WTC11 (cell line): ENCODE results near the gene C4orf36. TPM values are rescaled to one million over a fixed set of nuclear protein-coding genes. Genes with fewer than 3 reads are reported as not detected.

Experiments
- ATAC-seq: fragments of 200-7000 bp; cut with Tn5 transposase; 2 replicates; pipeline ENCODE4 v1.10.0; 2021; ENCODE audit warnings: mild to moderate bottlenecking, moderate library complexity
- CTCF ChIA-PET: fragments of 300-600 bp; sonication (Branson Sonifier 250); formaldehyde crosslinking; loops from one replicate; lab custom pipeline; 2021; ENCODE audit warnings: antibody characterized with exemption; lab: Charles Lee
- POLR2A ChIA-PET: fragments of 350-600 bp; sonication (Branson Sonifier 250); formaldehyde crosslinking; loops from one replicate; lab custom pipeline; 2021; ENCODE audit warnings: antibody characterized with exemption; lab: Charles Lee
- DNase-seq: peaks from one replicate; pipeline ENCODE4 v3.0.0; 2021; ENCODE audit warnings: low spot score
- H3K27ac Mint-ChIP-seq: 2 replicates; pipeline ENCODE4 v1.8.0; 2021; ENCODE audit warnings: mixed read lengths
- H3K27me3 Mint-ChIP-seq: 2 replicates; pipeline ENCODE4 v1.8.0; 2021; ENCODE audit warnings: low read depth, mild to moderate bottlenecking, moderate library complexity, mixed read lengths
- H3K36me3 Mint-ChIP-seq: 2 replicates; pipeline ENCODE4 v1.8.0; 2021; ENCODE audit warnings: mixed read lengths
- H3K4me1 Mint-ChIP-seq: 2 replicates; pipeline ENCODE4 v1.8.0; 2022; ENCODE audit warnings: mixed read lengths
- H3K4me3 Mint-ChIP-seq: 2 replicates; pipeline ENCODE4 v1.8.0; 2021; ENCODE audit warnings: mild to moderate bottlenecking, moderate library complexity, mixed read lengths
- H3K9me3 Mint-ChIP-seq: 2 replicates; pipeline ENCODE4 v1.8.0; 2021; ENCODE audit warnings: mixed read lengths
- ATF3 ChIP-seq: sonication (generic); formaldehyde crosslinking; conservative IDR thresholded peaks from 2 replicates; pipeline ENCODE4 v1.8.1; 2022; ENCODE audit warnings: mild to moderate bottlenecking, missing genetic modification reagents
- CREM ChIP-seq: sonication (generic); formaldehyde crosslinking; IDR thresholded peaks from 2 replicates; pipeline ENCODE4 v1.8.1; 2022; ENCODE audit warnings: mild to moderate bottlenecking, missing genetic modification reagents, moderate library complexity
- FOXJ3 ChIP-seq: sonication (generic); formaldehyde crosslinking; IDR thresholded peaks from 2 replicates; pipeline ENCODE4 v1.9.0; 2021; ENCODE audit warnings: missing genetic modification reagents, mild to moderate bottlenecking, borderline replicate concordance
- FOXP1 ChIP-seq: sonication (generic); formaldehyde crosslinking; IDR thresholded peaks from 2 replicates; pipeline ENCODE4 v1.8.0; 2022; ENCODE audit warnings: missing genetic modification reagents, mild to moderate bottlenecking, moderate library complexity, borderline replicate concordance
- HMGA2 ChIP-seq: fragments of 250-450 bp; sonication (Bioruptor Pico); IDR thresholded peaks from 2 replicates; pipeline ENCODE4 v1.4.0; 2021; ENCODE audit warnings: mild to moderate bottlenecking, moderate library complexity
- IRF2 ChIP-seq: sonication (generic); formaldehyde crosslinking; IDR thresholded peaks from 2 replicates; pipeline ENCODE4 v1.8.0; 2022; ENCODE audit warnings: low read depth, missing genetic modification reagents, borderline replicate concordance
- JAZF1 ChIP-seq: fragments of 250-450 bp; sonication (Bioruptor Pico); IDR thresholded peaks from 2 replicates; pipeline ENCODE4 v1.9.0; 2021; ENCODE audit warnings: moderate library complexity, mild to moderate bottlenecking, inconsistent platforms
- SMAD3 ChIP-seq: sonication (generic); formaldehyde crosslinking; IDR thresholded peaks from 2 replicates; pipeline ENCODE4 v1.8.0; 2022; ENCODE audit warnings: missing genetic modification reagents, mild to moderate bottlenecking, borderline replicate concordance
- SOX15 ChIP-seq: fragments of 250-450 bp; sonication (Bioruptor Pico); IDR thresholded peaks from 2 replicates; pipeline ENCODE4 v1.9.0; 2021; ENCODE audit warnings: mild to moderate bottlenecking
- SP1 ChIP-seq: sonication (generic); formaldehyde crosslinking; conservative IDR thresholded peaks from 2 replicates; pipeline ENCODE4 v1.8.1; 2022; ENCODE audit warnings: missing genetic modification reagents
- ZBTB21 ChIP-seq: sonication (generic); formaldehyde crosslinking; IDR thresholded peaks from 2 replicates; pipeline ENCODE4 v1.8.1; 2023; ENCODE audit warnings: mild to moderate bottlenecking, missing genetic modification reagents, borderline replicate concordance
- ZNF138 ChIP-seq: sonication (generic); formaldehyde crosslinking; conservative IDR thresholded peaks from 2 replicates; pipeline ENCODE4 v1.8.1; 2022; ENCODE audit warnings: mild to moderate bottlenecking, moderate library complexity, missing genetic modification reagents
- ZNF263 ChIP-seq: sonication (generic); formaldehyde crosslinking; IDR thresholded peaks from 2 replicates; pipeline ENCODE4 v1.8.1; 2022; ENCODE audit warnings: low read depth, mild to moderate bottlenecking, moderate library complexity, missing genetic modification reagents
- ZNF396 ChIP-seq: fragments of 250-450 bp; sonication (Bioruptor Pico); IDR thresholded peaks from 2 replicates; pipeline ENCODE4 v1.8.0; 2021; ENCODE audit warnings: mild to moderate bottlenecking, moderate library complexity, borderline replicate concordance
- ZNF671 ChIP-seq: fragments of 250-450 bp; sonication (Bioruptor Pico); IDR thresholded peaks from 2 replicates; pipeline ENCODE4 v1.8.0; 2021; ENCODE audit warnings: mild to moderate bottlenecking
- total RNA-seq: library from RNA; stranded (reverse); gene quantifications from 3 replicates; pipeline ENCODE4 v1.2.3, GENCODE V29; 2021
- TF ChIP-seq, protein P1 (sequence below): fragments of 250-450 bp; sonication (Bioruptor Pico); IDR thresholded peaks from 2 replicates; pipeline ENCODE4 v1.9.0; 2021; ENCODE audit warnings: mild to moderate bottlenecking, borderline replicate concordance
- TF ChIP-seq, protein P2 (sequence below): sonication (generic); formaldehyde crosslinking; IDR thresholded peaks from 2 replicates; pipeline ENCODE4 v1.8.0; 2022; ENCODE audit warnings: mild to moderate bottlenecking, missing genetic modification reagents
- TF ChIP-seq, protein P3 (sequence below): sonication (generic); formaldehyde crosslinking; IDR thresholded peaks from 2 replicates; pipeline ENCODE4 v1.8.0; 2022; ENCODE audit warnings: mild to moderate bottlenecking, missing genetic modification reagents
- TF ChIP-seq, protein P4 (sequence below): sonication (generic); formaldehyde crosslinking; IDR thresholded peaks from 2 replicates; pipeline ENCODE4 v1.8.1; 2023; ENCODE audit warnings: mild to moderate bottlenecking, missing genetic modification reagents, borderline replicate concordance
- TF ChIP-seq, protein P5 (sequence below): sonication (generic); formaldehyde crosslinking; IDR thresholded peaks from 2 replicates; pipeline ENCODE4 v1.8.1; 2023; ENCODE audit warnings: mild to moderate bottlenecking, missing genetic modification reagents

Gene C4orf36
- total RNA-seq, 1 experiment from 2014 or later: 0.79 TPM

GRCh38 chr4:86856896-86857295, 35.3 kb downstream of the C4orf36 start:
- ATAC-seq: no peak
- peaks cover 26% of the 10 kb centered on the region for H3K4me1 Mint-ChIP-seq
- no peak overlapping the region for H3K4me3 Mint-ChIP-seq
- H3K36me3 Mint-ChIP-seq: no peaks in the 10 kb centered on the region
- no peak for DNase-seq
- POLR2A ChIA-PET: interaction anchor here (0.7 kb wide), 1 partner anchor 404 kb away, joined by 4 read pairs; no protein-coding TSS in a partner anchor
- H3K9me3 Mint-ChIP-seq: no peaks in the 10 kb centered on the region
- CTCF ChIA-PET: interaction anchor here (1.4 kb wide), 1 partner anchor 22 kb away, joined by 3 read pairs; no protein-coding TSS in a partner anchor
- H3K27ac Mint-ChIP-seq: no peak overlapping the region
- peaks cover 74% of the 10 kb centered on the region for H3K27me3 Mint-ChIP-seq
- TF ChIP-seq ZNF396 (CRISPR knock-in tag) (no peak), FOXP1 (CRISPR knock-in tag) (no peak), IRF2 (CRISPR knock-in tag) (no peak)

DNA sequence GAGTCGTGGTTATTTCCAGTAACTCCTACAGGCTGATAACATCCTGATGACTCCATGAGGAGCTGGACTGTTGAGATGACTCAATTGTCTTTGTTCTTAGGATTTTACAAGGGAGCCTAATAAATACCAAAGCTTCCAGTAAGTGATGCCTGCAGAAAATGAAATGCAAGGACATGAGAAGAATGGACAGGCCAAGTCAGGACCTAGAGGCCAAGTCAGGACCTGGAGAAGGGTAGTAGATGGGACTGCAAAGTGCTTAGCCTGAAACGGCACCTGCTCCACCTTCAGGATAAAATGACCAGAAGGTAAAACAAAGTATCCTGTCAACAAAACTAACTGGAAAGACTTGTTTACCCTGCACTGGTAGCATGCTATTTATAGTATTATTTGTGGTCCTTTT, 36.6 kb downstream of the C4orf36 start:
- ATAC-seq: no peak
- peaks cover 26% of the 10 kb centered on the region for H3K4me1 Mint-ChIP-seq
- ChIA-PET CTCF (no interaction called here), POLR2A (no interaction called here)
- H3K9me3 Mint-ChIP-seq: no peaks in the 10 kb centered on the region
- no peaks in the 10 kb centered on the region for H3K36me3 Mint-ChIP-seq
- H3K4me3 Mint-ChIP-seq: no peak overlapping the region
- no peak overlapping the region for H3K27ac Mint-ChIP-seq
- TF ChIP-seq ZNF671 (CRISPR knock-in tag): no peak
- TF ChIP-seq SP1 (CRISPR knock-in tag): no peak
- TF ChIP-seq ATF3 (CRISPR knock-in tag): no peak
- TF ChIP-seq ZNF138 (CRISPR knock-in tag): no peak
- no peak for TF ChIP-seq FOXP1 (CRISPR knock-in tag)
- peaks cover 61% of the 10 kb centered on the region for H3K27me3 Mint-ChIP-seq
- DNase-seq: no peak

GRCh38 chr4:86853209-86853608, 39.0 kb downstream of the C4orf36 start:
- no peak for DNase-seq
- Mint-ChIP-seq H3K4me1 (peaks cover 23% of the 10 kb centered on the region), H3K27me3 (peaks cover 44% of the 10 kb centered on the region), H3K27ac (no peak overlapping the region), H3K9me3 (no peaks in the 10 kb centered on the region), H3K4me3 (no peak overlapping the region), H3K36me3 (no peaks in the 10 kb centered on the region)
- ATAC-seq: no peak
- TF ChIP-seq, protein P1, sequence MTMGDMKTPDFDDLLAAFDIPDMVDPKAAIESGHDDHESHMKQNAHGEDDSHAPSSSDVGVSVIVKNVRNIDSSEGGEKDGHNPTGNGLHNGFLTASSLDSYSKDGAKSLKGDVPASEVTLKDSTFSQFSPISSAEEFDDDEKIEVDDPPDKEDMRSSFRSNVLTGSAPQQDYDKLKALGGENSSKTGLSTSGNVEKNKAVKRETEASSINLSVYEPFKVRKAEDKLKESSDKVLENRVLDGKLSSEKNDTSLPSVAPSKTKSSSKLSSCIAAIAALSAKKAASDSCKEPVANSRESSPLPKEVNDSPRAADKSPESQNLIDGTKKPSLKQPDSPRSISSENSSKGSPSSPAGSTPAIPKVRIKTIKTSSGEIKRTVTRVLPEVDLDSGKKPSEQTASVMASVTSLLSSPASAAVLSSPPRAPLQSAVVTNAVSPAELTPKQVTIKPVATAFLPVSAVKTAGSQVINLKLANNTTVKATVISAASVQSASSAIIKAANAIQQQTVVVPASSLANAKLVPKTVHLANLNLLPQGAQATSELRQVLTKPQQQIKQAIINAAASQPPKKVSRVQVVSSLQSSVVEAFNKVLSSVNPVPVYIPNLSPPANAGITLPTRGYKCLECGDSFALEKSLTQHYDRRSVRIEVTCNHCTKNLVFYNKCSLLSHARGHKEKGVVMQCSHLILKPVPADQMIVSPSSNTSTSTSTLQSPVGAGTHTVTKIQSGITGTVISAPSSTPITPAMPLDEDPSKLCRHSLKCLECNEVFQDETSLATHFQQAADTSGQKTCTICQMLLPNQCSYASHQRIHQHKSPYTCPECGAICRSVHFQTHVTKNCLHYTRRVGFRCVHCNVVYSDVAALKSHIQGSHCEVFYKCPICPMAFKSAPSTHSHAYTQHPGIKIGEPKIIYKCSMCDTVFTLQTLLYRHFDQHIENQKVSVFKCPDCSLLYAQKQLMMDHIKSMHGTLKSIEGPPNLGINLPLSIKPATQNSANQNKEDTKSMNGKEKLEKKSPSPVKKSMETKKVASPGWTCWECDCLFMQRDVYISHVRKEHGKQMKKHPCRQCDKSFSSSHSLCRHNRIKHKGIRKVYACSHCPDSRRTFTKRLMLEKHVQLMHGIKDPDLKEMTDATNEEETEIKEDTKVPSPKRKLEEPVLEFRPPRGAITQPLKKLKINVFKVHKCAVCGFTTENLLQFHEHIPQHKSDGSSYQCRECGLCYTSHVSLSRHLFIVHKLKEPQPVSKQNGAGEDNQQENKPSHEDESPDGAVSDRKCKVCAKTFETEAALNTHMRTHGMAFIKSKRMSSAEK (CRISPR knock-in tag): no peak
- TF ChIP-seq, protein P2, sequence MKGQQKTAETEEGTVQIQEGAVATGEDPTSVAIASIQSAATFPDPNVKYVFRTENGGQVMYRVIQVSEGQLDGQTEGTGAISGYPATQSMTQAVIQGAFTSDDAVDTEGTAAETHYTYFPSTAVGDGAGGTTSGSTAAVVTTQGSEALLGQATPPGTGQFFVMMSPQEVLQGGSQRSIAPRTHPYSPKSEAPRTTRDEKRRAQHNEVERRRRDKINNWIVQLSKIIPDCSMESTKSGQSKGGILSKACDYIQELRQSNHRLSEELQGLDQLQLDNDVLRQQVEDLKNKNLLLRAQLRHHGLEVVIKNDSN: no peak
- TF ChIP-seq, protein P3, sequence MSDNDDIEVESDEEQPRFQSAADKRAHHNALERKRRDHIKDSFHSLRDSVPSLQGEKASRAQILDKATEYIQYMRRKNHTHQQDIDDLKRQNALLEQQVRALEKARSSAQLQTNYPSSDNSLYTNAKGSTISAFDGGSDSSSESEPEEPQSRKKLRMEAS (CRISPR knock-in tag): no peak
- TF ChIP-seq, protein P4, sequence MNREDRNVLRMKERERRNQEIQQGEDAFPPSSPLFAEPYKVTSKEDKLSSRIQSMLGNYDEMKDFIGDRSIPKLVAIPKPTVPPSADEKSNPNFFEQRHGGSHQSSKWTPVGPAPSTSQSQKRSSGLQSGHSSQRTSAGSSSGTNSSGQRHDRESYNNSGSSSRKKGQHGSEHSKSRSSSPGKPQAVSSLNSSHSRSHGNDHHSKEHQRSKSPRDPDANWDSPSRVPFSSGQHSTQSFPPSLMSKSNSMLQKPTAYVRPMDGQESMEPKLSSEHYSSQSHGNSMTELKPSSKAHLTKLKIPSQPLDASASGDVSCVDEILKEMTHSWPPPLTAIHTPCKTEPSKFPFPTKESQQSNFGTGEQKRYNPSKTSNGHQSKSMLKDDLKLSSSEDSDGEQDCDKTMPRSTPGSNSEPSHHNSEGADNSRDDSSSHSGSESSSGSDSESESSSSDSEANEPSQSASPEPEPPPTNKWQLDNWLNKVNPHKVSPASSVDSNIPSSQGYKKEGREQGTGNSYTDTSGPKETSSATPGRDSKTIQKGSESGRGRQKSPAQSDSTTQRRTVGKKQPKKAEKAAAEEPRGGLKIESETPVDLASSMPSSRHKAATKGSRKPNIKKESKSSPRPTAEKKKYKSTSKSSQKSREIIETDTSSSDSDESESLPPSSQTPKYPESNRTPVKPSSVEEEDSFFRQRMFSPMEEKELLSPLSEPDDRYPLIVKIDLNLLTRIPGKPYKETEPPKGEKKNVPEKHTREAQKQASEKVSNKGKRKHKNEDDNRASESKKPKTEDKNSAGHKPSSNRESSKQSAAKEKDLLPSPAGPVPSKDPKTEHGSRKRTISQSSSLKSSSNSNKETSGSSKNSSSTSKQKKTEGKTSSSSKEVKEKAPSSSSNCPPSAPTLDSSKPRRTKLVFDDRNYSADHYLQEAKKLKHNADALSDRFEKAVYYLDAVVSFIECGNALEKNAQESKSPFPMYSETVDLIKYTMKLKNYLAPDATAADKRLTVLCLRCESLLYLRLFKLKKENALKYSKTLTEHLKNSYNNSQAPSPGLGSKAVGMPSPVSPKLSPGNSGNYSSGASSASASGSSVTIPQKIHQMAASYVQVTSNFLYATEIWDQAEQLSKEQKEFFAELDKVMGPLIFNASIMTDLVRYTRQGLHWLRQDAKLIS (CRISPR knock-in tag): no peak
- TF ChIP-seq ZNF671 (CRISPR knock-in tag) (no peak), HMGA2 (CRISPR knock-in tag) (no peak), ZBTB21 (CRISPR knock-in tag) (no peak), CREM (CRISPR knock-in tag) (no peak), ZNF263 (no peak), SOX15 (no peak), FOXJ3 (CRISPR knock-in tag) (no peak), JAZF1 (CRISPR knock-in tag) (no peak), SMAD3 (no peak)
- TF ChIP-seq, protein P5, sequence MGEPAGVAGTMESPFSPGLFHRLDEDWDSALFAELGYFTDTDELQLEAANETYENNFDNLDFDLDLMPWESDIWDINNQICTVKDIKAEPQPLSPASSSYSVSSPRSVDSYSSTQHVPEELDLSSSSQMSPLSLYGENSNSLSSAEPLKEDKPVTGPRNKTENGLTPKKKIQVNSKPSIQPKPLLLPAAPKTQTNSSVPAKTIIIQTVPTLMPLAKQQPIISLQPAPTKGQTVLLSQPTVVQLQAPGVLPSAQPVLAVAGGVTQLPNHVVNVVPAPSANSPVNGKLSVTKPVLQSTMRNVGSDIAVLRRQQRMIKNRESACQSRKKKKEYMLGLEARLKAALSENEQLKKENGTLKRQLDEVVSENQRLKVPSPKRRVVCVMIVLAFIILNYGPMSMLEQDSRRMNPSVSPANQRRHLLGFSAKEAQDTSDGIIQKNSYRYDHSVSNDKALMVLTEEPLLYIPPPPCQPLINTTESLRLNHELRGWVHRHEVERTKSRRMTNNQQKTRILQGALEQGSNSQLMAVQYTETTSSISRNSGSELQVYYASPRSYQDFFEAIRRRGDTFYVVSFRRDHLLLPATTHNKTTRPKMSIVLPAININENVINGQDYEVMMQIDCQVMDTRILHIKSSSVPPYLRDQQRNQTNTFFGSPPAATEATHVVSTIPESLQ (CRISPR knock-in tag): no peak
- POLR2A ChIA-PET: no interaction called here
- CTCF ChIA-PET: interaction anchor here (0.7 kb wide), 1 partner anchor 136 kb away, joined by 3 read pairs; no protein-coding TSS in a partner anchor
